HG03066 (cell line): Measurements from ENCODE around the gene SEZ6.

Source experiments
- ATAC-seq: cut with Tn5 transposase; IDR thresholded peaks from one replicate; pipeline ENCODE4 v1.9.1; 2021; ENCODE audit warnings: low read depth; ENCODE audit not compliant: unreplicated experiment

The SEZ6 gene

DNA sequence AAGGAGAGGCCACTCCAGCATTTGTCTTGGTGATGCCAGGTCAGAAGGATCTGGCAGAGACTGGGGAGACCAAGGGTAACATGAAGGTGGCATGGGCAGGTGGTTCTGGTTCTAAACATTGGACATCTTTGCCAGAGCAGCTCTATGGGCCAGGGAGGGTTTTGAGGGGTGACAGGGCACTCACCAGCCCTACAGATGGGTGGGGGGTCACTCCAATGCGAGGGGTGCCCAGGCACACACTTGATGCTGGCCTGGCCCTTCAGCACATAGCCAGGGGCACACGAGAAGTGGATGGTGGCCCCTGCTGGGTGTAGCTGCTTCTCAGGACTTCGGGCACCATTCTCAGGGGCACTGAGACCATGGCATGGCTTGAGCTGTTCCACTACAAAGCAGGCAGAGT, 49.0 kb downstream of the SEZ6 start:
- ATAC-seq = no peak

DNA sequence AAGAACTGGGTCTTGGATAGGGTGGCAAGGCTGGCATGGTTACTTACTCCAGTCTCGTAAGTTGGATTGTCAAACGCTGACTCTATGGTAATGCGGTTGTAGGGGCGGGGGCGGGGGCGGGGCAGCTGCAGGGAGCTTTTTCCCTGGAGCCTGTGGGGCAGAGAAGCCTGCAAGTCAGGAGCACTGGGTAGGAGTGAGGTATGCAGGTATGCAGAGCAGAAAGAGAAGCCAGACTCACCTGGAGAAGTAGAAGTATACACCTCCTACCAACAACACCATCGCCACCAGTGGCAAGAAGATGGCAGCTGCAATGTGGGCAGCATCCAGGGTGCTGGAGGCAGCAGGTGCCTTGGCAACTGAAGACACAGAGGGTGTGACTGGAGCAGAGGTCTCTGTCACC, 49.7 kb downstream of the SEZ6 start:
- ATAC-seq = no peak

DNA sequence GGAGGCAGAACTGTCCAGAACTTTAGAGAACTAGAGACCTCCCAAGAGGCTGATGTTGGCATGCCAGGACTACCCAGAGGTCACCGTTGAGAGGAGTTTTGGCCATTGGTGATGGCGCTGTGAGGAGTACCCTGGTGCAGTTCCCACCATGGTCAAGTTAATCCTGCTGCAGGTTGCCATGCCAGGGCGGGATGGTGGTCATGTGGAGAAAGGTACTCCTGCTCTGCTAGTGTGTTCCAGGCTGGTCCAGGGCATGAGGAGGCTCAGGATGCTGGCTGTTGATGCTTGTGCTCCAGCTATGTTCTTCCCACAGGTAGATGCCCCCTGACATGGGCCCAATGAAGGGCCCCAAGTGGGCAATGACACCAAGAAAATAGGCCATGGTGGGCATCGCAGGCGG, 50.4 kb downstream of the SEZ6 start:
- no peak for ATAC-seq

DNA sequence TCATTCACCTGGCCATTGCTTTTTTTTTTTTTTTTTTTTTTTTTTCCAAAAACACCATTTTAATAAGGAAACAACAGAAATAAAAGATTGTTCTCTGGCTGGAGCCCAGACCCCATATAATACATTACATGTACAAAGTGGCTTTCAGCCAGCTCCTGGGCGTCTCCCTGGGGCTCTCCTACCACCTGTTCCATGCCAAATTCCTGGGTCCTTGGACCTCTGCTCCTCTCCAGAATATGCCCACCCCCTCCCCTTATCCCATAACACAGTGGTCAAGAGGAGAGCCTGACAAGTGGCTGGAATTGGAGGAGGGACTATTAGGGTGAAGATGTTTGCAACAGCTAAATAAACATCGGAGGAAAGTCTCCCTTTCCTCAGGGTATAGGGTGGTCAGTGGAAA, 50.9 kb downstream of the SEZ6 start:
- no peak for ATAC-seq

DNA sequence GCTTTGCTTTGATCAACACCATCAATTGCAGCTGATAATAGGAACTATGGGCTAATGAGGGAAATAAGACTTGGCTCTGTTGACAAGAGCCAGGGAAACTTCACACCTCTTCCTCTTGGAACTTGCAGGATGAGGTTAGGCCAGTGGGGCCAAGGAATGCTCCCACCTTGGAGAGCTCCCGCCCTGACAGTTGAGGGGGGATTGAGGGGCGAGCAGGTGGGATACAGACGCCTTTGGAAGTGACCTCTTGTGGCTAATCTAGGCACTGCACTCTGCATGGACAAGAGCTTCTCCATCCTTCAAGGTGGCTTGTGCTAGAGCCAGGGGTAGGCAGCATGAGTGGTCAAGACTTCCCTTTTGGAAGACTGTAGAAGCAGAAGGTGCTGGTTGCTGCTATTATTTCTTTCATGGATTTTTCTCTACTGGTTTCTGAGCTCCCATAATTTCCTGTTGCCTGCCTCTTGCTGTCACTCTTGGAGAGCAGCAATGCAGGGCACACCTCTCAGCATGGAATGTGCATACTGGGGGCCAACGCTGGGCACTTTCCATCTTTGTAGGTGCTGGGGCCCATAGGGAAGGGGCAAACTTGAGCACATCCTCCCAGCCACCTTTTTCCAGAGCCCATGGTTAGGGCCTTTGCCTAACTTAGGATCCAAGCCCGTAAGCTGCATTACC, 52.3 kb downstream of the SEZ6 start:
- no peak for ATAC-seq

DNA sequence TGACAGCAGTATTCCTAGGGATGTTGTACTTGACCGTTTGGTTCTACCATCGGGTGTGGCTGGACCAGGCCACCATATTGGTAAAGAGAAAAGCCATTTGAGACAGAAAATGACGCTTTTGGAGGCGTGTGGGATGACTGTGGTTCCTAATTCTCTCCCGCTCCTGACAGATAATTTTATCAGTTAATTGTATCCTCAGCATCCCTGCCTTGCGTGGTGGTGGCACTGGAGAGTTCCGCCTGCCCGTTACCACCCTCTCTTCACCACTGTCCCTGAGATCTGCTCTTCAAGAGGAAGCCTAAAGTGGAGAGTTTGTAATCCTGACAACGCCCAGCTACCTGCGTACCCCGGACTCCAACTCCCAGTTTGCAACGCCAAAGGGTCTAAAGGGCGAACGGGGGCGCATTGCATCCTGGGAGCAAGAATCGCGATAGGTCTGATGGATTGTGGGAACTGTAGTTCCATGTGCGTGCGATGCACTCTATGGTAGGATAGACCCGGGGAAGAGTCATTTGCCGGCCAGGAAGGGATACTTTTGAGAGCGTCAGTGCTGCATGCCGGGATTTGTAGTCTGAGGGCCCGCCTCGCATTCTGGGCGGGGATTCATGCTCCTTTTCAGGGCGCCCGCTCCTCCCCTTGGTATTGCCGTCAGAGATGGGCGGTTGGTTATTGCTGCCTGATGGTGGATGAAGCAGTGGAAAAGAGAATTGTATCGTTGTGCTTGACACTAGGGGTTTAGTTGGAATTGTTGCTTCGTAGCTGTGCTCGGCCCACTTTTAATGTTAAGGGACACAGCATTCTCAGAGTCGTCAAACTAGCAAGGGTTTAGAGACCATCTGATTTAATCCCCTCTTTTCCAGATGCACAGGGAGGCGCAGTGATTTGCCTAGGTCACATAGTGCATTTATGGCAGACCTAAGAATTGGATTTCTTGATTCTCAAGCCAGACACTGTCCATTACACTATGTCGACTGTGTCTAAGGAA, 53.5 kb downstream of the SEZ6 start:
- peak; percentile 58 for ATAC-seq

DNA sequence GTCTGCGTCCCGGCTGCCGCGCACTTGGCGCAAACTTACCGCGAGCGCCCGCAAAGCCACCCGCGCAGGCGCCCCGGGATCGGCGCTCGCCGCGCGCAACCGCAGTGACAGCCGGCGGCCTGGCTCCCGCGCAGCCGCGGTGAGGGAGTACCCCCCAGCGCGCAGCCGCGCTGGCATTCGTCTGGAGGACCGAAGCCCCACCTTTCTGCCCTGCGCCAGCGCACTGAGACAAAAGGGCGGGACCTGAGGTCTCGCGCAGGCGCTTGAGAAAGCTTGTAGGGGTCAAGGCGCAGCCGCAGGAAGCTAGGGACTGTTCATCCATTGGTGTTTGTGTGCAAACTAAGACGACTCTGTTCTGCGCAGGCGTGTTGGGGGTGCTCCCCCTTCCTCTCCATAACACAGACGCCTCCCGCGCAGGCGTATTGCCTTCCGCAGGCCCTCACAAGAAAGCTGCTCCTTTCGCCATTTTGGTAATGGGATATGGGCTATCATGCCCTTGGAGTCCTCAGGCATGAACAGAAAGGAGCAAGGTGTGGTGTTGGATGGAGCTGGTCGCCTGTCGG, 54.3 kb downstream of the SEZ6 start, which contains the start of gene PHF12:
TSS of gene PHF12 (minus strand) at position 91 of the 563 bp plus-strand sequence. CDS start 558 bp downstream, outside the sequence.
- ATAC-seq = peak; percentile 45

DNA sequence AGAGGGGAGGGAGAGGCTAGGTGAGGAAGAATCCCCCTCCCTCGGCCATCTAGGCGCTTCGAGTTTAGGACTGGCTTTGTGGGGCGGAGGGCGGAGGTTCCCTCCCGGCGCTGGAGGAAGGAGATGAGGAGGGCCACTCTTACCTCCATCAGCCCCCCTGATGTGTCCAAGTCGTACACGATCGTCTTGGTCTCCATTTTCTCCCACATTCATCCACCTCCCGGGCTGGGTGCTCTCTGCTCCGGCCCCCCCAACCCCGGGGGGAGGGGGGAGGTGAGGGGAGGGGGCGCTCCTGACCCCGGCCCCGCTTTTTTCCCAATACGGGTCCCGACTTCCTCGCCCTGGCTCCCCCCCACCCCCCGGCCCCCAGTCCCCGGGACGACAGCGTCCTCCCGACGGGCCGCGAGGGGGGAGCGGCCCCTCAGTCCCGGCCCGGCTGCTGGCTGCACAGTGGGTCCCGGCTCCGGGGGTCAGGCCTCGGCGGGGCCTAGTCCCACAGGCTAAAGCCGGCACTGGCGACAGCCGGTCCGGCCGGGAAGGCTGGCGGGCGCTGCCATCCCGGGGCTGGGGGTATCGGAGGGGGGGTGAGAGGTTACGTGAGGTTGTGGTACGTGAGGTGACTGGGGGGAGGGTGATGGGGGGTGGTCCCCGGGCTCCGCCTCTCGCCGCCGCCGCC, 54.9 kb downstream of the SEZ6 start:
- peak; percentile 3 for ATAC-seq

DNA sequence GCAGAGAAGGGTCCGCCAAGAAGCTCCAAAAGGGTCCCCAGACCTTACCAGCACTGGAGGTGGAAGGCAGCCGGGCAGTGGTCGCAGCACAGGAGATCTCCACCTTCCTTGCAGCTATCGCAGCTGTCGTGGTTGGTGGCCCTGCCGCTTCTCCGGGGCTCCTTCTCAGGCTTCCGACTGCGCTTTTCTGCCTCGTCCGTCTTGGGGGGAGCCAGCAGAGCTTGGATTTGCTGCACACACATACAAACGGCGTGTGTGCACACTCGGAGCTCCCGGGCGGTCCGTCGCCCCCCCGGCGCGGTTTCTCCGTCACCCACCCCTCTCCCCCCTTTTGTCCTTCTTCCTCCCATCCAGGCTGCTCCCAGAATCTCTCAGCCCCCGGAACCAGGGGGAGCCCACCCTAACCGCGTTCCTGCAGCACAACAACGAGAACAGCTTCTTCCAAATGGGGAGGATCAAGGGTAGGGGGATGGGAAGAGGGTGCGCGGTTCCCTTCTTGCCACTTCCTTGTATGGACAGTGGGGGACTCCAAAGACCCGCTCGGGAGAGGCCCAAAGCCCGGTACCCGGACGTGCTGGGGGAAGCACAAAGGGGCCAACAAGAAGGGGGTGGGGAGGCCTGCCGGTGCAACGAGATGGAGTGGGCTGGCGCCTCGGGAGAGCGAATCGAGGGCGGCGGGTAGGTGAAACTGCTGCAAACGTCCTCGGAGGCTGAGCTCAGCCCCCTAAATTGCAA, 55.6 kb downstream of the SEZ6 start:
- ATAC-seq = no peak

DNA sequence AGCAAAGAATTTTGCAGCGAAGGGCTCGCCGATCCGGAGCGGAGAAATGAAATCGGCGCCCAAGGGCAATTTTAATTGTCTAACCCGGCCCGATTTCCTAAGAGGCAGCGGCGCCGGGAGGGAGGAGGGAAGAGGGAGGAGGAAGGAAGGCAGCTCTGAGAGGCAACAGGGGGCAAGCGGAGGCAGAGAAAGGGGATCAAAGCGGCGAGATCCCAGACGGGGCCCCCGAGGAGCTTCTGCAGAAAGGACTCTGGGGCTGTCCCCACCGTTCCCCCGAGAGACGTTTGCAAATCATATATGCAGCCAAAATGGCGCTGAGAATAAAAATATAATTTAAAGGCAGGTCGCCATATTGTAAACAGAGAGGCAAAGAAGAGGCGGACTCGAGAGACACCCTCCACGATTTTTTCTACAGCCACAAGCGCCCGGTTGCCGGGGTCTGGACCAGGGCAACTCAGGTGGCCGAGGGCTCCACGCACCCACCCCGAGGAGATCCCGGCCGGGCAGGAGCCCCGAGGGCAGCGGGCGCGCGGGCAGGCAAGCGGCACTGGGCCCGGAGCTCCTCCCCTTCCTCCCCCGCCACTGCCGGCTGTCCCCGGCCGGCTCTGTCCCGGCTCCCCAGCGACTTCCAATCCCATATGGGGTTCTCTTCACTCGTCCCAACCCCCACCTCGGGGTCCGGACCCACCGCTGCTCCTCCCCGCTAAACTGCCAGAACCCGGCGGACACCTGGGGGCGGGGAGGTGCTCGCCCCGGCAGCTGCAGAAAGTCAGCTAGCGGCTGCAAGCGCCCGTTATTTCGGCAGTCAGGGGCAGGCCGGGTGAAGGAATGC, 56.4 kb downstream of the SEZ6 start:
- ATAC-seq = no peak

DNA sequence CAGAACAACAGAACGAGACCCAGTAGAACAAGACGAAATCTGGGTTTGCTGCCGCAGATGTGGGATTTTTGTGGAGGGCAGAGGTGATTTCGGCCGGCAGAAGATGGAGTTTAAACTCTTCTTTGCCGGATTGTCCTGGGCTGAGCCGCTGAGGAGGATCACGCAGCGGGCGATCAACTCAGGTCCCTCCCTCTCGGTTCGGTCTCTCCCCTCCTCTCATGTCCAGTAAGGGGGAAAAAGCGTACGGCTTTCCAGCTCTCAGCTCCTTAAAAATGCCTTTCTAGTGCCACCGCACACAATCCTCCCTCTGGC, 57.0 kb downstream of the SEZ6 start:
- ATAC-seq = no peak

DNA sequence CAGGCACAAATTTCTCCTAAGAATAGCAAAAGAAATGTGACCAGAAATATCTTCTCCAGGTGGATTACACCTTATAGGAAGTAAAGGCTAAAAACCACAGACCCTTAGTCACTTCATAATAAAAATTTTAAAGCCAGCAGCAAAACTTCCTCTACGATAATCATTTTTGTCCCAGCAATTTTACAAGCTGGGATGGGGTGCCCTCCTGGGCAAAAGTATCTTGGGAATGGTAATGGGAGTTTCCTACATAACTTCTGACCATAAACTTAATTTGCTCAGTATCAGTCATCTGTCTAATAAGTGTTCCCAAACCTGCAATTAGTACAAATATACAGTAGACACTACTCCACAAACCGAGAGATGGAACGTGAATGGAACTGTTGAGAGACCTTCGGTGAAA, 57.5 kb downstream of the SEZ6 start:
- ATAC-seq = no peak

DNA sequence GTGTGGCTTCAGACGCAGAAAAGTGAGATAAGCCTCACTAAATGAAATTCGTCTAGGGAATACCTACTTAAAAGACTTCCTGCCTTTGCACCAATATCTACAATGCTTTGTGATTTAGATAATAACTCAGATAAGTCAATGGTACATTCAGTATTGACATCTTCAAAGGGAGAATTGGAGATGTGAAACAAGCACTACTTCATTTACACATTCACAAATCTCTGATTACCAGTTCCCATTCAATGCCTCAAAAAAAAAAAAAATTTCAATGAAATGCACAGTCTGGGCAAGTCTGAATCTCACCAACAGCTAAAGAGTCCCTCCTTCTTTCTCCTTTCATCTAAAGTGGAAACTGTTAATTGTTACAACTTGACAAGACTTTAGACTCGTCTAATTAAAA, 58.2 kb downstream of the SEZ6 start:
- ATAC-seq = no peak

DNA sequence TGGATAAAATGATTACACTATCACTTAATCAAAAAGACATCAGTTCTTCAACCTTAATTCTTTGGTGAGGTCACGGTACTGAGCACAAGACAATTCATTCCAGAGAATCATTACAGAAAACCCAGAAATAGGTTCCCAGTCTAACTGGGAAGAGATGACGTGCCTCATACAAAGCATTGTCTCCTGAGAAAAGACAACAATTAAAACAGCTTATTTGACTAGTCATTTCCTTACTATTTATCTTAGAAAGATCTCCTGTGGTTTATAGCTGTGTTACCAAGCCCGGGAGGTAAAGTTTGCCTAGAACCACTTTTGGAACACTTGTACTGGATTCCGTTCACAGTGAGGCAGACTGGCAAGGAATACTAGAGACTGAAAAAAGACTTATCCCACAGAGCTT, 59.6 kb downstream of the SEZ6 start:
- ATAC-seq = no peak

DNA sequence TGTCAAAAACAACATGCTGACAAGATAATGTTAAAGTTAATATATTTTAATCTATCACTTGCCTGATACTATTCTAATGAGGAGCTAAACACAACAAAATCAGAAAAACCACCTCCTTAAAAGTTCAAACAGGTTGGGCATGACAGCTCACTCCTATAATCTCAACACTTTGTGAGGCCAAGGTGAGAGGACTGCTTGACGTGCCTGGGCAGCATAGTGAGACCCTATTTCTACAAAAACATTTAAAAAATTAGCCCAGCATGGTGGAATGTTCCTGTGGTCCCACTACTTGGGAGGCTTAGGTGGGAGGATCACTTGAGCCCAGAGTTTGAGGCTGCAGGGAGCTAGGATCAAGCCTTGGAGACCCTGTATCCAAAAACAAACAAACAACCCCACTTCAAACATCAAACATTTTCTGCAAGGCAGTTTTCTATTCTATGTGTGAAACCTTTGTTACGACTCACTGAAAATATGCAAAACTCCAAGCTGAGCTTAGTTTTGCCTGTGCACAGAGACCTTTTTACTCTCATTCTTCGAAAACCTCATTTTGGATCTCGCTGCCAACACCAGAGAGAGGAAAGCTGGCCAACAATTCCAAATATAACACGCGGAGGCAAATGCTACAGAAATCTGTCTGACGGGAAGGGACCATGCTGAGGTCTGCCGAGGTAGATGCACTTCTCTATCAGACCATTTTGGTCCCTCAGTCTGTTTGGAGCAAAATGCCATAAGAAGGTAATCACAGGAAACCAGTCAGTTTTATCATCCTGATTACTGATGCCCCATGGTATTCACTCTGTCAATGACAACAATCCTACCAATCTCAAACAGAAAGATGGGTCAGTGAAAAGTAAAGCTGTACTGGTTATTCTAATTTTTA, 60.7 kb downstream of the SEZ6 start:
- ATAC-seq = no peak

DNA sequence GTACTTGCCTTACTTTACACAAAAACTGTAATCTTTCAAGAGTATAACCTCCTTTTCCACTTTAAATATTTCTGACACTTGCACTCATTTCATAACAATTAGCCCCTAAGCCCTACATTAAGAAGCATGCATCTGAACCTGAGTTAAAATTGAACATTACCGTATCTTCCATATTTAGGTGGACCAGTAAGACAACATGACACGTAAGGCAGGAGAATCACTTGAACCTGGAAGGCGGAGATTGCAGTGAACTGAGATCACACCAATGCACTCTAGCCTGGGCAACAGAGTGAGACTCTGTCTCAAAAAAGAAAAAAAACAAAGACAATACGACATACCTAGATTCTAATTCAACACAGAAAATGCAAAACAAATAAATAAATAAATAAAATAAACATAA, 61.5 kb downstream of the SEZ6 start:
- no peak for ATAC-seq

DNA sequence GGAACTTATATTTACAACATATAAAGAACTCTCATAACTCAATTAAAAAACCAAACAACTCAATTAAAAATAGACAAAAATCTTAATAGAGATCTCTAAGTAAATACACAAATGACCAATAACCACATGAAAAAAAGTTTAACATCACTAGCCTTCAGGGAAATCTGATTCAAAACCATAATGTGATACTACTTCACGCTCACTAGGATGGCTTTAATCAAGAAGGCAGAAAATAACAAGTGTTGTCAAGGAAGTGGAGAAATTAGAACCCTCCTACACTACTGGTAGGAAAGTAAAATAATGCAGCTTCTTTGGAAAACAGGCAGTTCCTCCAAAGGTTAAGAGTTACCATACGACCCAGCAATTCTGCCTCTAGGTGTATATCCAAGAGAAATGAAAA, 62.9 kb downstream of the SEZ6 start:
- ATAC-seq = no peak

DNA sequence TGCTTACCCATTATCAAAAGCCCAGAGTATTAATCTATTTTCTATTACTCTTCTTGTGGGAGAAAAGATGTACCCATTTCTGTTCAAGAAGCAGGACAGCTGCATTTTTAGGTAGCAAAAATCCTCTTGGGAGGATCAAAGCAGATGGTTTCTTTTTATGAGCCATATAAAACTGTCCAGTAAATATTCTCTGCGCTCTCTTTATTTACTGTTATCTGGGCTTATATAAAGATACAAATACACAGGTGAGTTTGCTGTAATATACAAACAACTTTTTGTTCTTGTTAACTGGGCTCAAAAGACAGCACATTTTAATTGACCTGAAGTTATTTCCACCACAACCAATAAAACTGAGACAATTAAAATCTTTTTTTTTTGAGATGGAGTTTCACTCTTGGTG, 64.6 kb downstream of the SEZ6 start:
- no peak for ATAC-seq

DNA sequence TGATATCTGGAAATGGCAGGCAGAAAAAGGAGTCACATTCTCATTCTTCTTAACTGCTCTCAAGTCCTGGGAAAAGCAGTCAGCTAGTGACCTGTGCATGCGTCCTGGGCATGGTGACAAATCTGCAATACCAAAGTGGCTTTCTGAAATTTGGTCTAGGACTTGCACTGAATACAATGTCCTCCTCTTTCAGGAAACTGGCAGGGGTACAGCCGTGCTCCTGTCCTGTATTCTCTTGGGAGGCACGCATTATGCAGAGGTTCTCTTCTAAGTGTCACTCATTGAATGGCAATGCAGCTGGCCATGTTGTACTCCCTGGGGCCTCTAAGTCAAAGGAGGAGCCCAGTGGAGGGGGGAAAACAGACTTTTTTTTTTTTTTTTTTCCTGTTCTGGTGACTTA, 65.2 kb downstream of the SEZ6 start:
- ATAC-seq = no peak
